ENCODE results near the gene KLHL29.

DNA sequence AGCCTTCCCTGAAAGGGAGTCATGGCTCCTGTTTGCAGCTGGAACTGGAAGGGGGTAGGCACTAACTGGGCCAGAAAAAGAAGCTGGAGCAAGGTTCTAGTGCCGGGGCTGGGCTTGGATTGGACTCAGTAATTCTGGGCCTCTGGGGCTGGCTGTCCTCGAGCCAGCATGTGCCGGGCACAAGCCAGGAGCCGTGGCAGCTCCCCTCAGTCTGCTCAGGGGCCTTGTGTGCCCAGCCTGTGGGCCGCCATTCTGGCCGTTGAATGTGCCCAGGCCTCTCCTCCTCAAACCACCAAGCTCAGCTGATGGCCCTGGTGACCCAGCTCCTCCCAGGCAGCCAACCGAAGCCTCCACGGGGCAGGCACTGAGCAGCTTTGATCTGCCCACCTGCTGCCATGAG lies 119.6 kb downstream of the KLHL29 start:
- TF ChIP-seq CTCF (IDR thresholded peaks at IDR 0.05), result no peak
- no peak for TF ChIP-seq POLR2A (IDR thresholded peaks at IDR 0.05)
